Measurements from ENCODE around the gene CORO7.
A peak's percentile ranks its signal among the peaks of the same experiment; 100 is the strongest.
"Not testable (repeated sequence)": the region's sequence is repeated elsewhere in the genome, so short reads cannot be mapped to it uniquely, and the experiment has no call there.

Gene CORO7

DNA sequence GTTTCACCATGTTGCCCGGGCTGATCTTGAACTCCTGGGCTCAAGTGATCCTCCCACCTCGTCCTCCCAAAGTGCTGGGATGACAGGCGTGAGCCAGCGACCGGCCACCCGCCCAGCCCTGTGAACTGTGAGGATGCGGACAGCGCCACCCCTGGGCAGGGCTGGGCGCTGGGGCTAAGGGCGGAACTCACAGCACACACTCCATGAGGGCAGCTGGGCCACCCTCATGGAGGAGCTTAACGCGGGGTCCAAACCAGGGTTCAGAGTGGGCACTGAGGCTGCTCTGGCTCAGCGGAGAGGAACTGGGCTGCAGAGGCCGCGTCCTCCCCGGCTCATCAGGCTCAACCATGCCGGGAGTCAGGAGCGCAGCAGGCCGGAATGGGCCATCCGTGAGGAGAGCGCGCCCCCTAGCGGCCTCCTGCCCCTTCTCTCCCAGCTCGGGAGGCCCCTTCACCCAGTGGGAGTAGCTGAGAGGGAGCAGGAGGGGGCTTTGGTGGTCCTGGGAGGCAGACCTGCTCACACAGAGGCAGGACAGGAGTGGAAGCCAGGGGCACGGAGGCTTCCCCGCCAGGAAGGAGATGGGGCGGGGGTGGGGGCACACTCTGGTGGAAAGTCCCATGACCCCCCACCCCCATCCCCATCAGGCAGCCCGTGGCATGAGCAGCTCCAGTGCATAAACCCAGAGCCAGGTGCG lies 13.8 kb downstream of the CORO7 start:
- peak; percentile 57 for DNase-seq (ENCODE audit: low spot score)

DNA sequence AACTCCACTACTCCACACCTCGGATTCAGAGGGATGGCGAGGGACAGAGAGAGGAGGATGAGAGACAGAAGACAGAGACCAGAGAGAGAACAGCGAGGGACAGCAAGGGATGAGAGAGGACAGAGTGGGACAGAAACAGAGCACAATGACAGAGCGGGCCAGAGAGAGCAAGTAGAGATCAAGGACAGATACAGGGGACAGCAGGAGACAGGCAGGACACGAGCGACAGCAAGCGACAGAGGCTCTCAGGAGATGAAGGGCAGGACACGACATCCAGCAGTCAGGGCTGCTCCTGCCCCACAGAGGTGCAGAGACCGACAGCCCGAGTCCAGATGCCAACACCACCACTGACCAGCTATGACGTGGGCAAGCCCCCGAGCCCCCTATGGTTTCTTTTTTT lies 14.9 kb downstream of the CORO7 start:
- DNase-seq (ENCODE audit: low spot score) = no peak

DNA sequence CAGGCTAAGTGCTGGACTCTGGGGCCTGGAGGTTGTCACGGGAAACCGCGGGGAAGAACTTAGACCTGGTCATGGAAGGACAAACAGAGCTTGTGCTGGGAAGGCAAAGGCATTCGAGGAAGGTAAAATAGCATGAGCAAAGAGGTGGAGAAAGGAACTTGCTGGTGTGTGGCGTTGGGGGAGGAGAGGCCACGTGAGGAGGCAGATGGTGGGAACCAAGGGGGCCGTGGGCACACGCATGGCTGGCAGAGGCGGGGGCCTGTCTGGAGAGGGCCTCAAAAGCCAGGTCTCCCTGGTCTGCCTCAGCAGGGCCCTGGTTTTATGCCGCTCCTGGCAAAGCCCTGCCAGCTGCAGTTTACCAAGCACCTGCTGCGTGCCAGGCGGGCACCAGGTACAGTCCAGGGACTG lies 15.3 kb downstream of the CORO7 start:
- DNase-seq (ENCODE audit: low spot score) = no peak

DNA sequence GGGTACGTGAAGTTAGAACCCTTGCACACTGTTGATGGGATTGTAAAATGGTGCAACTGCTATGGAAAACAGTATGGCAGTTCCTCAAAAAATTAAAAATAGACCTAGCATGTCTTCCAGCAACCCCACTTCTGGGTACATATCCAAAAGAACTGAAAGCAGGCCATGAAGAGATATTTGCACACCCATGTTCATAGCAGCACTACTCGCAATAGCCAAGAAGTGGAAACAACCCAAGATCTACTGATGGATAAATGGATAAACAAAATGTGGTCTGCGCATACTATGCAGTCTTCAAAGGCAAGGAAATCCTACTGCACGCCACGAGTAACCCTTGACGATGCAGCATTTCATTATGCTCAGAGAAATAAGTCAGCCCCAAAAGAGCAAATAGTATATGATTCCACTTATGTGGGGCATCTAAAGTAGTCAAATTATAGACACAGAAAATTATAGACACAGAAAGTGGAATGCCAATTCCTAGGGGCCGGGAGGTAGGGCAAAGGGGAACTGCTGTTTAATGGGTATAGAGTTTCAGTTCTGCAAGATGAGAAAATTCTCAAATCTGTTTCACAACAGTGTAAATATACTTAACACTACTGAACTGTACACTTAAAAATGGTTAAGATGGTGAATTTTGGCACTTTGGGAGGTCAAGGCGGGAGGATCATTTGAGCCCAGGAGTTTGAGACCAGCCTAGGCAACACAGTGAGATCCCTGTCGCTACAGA lies 17.2 kb downstream of the CORO7 start:
- no peak for DNase-seq (ENCODE audit: low spot score)

DNA sequence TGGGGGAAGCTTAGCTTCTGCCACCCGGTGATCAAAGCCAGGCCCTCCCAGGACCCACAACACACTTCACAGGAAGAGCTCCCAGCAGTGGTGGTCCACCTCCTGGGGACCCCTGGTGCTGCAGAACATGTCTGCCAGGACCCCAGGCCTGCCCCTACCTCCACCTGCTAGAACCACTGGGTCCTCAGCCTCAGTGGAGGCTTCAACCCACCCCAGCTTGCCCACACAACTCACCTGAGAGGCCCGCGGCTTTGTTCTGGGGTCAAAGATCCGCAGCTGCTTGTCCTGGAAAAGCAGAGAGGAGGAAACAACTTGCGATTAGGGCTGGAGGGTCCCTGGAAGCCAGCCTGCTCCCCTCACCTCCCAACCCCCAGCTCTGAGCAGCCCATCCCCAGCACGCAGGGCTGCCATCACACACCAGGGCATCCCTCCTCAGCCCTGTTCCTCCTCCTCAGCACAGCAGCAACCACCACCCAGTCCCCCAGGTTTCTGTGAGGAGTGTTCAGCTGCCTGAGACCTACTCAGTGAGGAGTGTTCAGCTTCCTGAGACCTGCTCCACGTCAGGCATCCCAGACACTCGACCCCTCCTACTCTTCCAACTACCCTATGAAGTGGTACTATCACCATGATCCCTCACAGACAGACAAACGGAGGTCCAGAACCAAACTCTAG lies 21.2 kb downstream of the CORO7 start:
- no peak for DNase-seq (ENCODE audit: low spot score)

GRCh38 chr16:4393850-4394249 lies 22.5 kb downstream of the CORO7 start:
- DNase-seq (ENCODE audit: low spot score) = not testable (repeated sequence)

- DNase-seq (ENCODE audit: low spot score) = peak; percentile 89
Observed at GRCh38 chr16:4393240-4393600, 23.2 kb downstream of the CORO7 start.

- DNase-seq (ENCODE audit: low spot score) = peak; percentile 90
Observed at GRCh38 chr16:4392382-4393239, 23.8 kb downstream of the CORO7 start.

DNA sequence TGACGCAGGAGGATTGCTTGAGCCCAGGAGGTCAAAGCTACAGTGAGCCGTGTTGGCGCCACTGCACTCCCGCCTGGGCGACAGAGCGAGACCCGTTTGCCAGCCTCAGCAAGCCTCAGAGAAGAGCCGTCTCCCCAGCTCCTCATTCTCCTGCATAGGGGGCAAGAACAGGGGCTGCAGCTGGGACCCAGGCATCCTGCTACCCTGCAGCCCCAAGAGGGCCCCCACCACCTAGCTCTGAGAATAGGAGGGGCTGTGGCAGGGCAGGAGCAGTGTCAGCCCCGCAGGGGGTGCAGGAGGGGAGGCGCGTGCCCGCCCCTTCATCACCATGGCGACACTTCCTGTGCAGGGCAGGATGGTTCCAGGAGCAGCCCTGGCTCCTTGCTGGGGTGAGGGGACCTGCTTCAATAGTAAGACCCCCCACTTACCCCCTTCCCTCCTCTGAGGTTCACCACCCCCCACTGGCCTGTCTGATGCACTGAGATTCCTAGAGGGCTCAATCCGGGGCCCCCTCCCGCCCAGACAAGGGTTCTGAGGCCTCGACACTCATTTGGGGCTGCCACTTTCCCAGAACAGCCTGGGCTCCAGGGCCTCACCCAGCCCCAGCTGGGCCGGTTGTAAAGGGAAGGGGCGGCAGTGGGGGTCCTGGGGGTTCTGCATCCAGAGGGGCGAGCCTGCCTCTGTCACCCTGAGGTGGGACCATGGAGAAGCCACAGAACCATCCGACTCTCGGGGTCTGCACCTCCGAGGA lies 24.6 kb downstream of the CORO7 start:
- no peak for DNase-seq (ENCODE audit: low spot score)

- DNase-seq (ENCODE audit: low spot score) = no peak
Observed at GRCh38 chr16:4390266-4391260, 25.8 kb downstream of the CORO7 start.

DNA sequence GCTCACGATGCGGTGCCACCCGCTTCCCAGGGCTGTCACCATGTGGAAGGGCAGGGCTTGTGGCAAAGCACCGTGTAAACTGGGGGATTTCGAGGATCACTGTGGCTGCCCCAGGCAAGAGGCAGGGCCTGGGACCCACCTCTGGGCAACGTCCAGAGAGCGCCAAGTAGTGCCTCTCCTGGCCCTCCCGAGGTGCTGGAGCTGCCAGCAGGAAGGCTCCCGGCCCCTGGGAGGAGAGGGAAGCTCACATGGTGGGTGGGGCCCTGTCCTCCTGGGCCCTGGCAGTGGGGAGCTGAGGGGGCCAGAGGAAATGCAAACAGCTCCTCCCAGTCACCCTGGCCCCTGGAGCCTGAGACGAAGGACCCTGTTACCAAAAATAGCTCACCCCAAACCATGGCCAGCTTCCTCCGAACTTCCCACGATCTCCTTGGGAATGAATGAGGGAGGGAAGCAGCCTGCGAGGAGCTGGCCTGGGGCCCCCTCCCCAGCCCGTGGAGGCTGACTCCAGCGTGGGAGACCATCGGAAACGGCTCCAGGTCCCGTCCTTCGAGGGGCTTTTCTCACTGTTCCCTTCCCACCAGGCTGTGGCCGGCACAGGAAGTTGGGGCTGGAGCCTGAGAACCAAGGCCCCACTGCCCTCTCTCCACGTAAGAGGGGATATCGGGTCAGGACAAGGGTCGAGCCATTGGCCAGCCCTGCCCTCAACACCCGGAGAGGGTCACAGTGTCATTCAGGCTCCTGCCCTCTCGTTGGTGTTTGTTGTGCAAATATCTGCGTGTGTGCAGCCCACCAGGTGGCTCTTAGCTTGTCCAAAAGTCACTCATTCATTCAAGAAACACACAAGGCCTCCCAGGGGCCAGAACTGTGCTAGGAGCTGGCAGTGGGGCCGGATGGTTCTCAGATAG lies 27.1 kb downstream of the CORO7 start:
- DNase-seq (ENCODE audit: low spot score) = no peak

DNA sequence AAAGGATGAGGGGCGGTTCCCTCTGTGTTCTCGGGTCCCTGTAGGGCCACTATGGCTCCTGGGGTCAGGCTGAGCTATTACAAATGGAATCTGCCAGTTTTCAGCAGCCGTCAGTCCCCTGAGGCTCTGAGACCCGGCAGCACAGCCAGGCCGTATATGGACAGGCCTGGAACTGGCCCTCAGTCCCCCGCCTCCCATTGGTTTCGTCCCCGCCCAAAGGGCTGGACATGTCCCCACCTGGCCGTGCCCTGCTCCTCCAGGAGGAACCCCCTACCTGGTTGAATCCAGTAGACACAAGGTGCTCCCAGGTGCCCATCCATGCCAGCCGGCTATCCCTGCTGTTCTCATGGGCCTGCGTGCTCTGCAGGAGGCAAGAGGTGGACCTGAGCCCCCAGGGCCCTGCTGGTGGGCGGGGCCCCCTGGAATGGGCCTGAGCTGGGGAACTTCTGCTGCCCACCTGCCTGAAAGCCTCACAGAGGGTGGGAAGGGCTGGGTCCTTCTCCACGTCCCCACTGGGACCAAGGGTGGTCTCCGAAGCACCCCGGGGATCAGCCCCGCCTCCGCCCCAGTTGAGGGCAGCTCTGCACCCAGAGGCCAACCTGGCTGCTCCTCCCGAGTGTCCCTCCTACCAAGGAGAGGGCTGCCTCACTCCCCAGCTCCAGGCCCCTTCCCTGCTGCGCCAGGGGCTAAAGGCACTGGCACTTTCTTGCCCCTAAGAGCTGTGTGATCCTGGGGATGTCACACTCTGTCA lies 27.9 kb downstream of the CORO7 start:
- no peak for DNase-seq (ENCODE audit: low spot score)

DNA sequence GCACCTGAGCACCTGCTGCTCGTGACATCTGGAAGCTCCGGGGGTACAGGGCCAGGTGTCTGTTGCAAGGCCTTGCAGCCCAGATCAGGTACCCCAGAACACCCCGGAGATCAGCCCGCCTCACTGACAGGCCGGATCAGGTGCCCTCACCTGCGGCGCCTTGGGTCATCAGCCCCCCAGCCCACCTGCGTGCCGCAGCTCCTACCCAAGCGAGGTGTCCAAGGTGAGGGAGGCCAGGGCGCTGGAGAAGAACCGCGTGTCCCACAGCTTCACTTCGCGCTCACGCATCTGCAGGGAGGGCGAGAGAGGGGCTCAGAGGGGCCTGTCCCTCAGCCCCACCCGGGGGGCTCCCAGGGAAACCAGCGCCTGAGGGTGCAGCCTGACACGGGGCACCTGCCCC lies 28.6 kb downstream of the CORO7 start:
- DNase-seq (ENCODE audit: low spot score) = no peak

DNA sequence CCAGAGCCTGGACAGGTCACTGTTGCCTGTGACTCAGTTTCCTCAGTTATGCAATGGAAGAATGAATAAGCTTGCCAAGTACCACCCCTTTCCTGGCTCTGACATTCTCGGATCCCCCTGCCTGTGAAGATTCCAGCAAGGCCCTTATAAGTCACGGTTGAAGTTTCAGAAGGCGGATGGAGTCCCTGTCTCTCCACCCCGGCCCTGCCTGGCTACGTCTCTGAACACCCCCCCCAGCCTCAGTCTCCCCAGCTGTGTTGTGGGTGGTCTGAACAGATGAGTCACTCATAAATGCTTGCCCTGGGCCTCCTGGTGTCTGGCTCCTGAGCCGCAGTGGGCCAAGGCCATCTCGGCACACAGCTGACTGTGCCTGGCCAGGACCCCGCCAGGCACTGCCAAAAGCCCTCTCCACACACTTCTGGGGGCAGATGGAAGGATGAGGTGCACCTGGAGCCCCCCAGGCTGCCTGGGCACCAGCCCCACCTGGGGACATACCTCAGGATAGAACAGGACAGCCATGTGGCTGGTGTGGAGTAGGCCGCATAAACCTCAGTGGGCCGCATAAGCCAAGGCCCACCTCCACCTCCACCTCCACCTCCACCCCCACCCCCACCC lies 29.3 kb downstream of the CORO7 start:
- DNase-seq (ENCODE audit: low spot score) = no peak

DNA sequence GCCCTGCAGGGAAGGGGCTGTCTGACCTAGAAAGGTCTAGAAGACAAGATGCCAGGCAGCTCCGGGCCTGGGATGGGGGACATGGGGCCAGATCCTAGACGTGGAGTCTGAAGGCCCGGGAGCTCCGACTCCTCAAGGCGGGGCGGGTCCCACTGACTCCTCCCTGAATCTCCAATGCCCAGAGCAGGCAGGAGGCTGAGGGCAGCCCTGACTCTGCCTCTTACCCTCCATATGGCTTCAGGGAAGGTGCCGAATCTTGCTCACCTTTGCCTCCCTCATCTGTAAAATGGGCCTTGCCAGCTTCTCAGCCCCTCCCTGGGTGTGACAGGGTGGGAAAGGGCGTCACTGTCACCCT lies 30.0 kb downstream of the CORO7 start:
- DNase-seq (ENCODE audit: low spot score) = no peak

- DNase-seq (ENCODE audit: low spot score) = no peak
Observed at GRCh38 chr16:4385789-4386450, 30.5 kb downstream of the CORO7 start.

- DNase-seq (ENCODE audit: low spot score) = no peak
Observed at GRCh38 chr16:4385066-4385788, 31.2 kb downstream of the CORO7 start.

Measured in SW480 (cell line).